KMS-11 (cell line): ENCODE measurements around the gene CXCL6.

ENCODE experiments used
- H2AFZ ChIP-seq: fragments of 200-600 bp; sonication (generic); 2 replicates; pipeline ENCODE4 v1.6.1; 2016; ENCODE audit warnings: antibody characterized with exemption, mixed run types, low read depth
- H3K27ac ChIP-seq: fragments of 200-600 bp; sonication (generic); 2 replicates; pipeline ENCODE4 v1.6.1; 2016; ENCODE audit warnings: mild to moderate bottlenecking, mixed run types
- H3K27me3 ChIP-seq: fragments of 200-600 bp; sonication (generic); 2 replicates; pipeline ENCODE4 v1.6.1; 2017; ENCODE audit warnings: mild to moderate bottlenecking, low read depth, mixed run types, moderate library complexity; ENCODE audit not compliant: insufficient read depth
- H3K36me3 ChIP-seq: fragments of 200-600 bp; sonication (generic); 2 replicates; pipeline ENCODE4 v1.6.1; 2017; ENCODE audit warnings: mild to moderate bottlenecking, mixed run types; ENCODE audit not compliant: insufficient read depth
- H3K4me1 ChIP-seq: fragments of 200-600 bp; sonication (generic); 2 replicates; pipeline ENCODE4 v1.6.1; 2016; ENCODE audit warnings: mild to moderate bottlenecking, low read depth, mixed run types; ENCODE audit not compliant: poor library complexity, severe bottlenecking
- H3K4me2 ChIP-seq: fragments of 200-600 bp; sonication (generic); 2 replicates; pipeline ENCODE4 v1.7.0; 2016; ENCODE audit warnings: mild to moderate bottlenecking, mixed run types
- H3K4me3 ChIP-seq: fragments of 200-600 bp; sonication (generic); IDR thresholded peaks from 2 replicates; pipeline ENCODE4 v1.6.1; 2017; ENCODE audit warnings: low read depth, low read length, mixed read lengths; ENCODE audit not compliant: insufficient read depth
- H3K79me2 ChIP-seq: fragments of 200-600 bp; sonication (generic); 2 replicates; pipeline ENCODE4 v1.6.1; 2016; ENCODE audit warnings: low read depth, mixed run types; ENCODE audit not compliant: insufficient read depth
- H3K9ac ChIP-seq: fragments of 200-600 bp; sonication (generic); 2 replicates; pipeline ENCODE4 v1.6.1; 2016; ENCODE audit warnings: mild to moderate bottlenecking, mixed run types
- H4K20me1 ChIP-seq: fragments of 200-600 bp; sonication (generic); 2 replicates; pipeline ENCODE4 v1.6.1; 2016; ENCODE audit warnings: mild to moderate bottlenecking, mixed run types; ENCODE audit not compliant: insufficient read depth
- TF ChIP-seq, protein P1 (sequence below): fragments of 200-600 bp; sonication (generic); conservative IDR thresholded peaks from 2 replicates; pipeline ENCODE4 v1.6.1; 2017; ENCODE audit warnings: low read depth, mild to moderate bottlenecking, antibody characterized with exemption, low read length, moderate library complexity, mixed read lengths

CXCL6 gene

DNA sequence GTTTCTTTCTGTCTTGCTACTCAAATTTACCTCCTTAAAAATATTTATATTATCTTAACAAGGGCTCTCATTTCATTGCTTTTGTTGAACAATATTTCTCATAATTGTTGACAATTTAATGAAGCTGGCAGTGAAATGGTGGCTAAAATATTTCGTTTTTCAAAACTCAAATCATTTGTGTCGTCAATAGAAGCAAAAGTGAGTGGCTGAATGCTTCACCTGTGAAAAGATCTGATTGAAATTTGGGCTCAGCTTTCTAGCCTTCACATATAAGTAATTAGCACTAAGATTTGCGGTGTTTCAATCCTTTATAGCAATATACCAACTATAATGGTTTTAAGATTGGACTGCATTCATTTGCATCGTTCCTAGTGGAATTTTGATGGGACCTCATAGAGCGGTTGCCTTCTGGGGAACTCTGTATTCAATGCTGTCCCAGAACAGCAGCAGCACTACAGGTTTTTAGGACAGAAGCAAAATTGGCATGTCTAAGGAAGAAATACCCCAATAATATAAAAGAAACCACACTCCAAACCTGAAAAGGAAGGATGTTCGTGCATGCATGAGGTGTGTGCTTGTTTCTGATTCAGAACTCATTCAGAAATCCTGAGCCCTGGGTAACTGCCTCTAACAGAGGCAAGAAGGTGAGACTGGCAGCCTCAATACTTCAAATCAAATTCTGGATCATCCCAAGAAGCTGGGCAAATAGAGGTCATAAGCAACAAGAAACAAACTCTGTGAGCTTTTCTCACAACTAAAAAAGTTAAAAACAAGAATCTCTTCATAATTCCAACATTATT is 35.2 kb downstream of the CXCL6 start:
- H3K79me2 ChIP-seq: no peaks in the 10 kb centered on the region
- no peaks in the 10 kb centered on the region for H3K4me1 ChIP-seq
- TF ChIP-seq, protein P1, sequence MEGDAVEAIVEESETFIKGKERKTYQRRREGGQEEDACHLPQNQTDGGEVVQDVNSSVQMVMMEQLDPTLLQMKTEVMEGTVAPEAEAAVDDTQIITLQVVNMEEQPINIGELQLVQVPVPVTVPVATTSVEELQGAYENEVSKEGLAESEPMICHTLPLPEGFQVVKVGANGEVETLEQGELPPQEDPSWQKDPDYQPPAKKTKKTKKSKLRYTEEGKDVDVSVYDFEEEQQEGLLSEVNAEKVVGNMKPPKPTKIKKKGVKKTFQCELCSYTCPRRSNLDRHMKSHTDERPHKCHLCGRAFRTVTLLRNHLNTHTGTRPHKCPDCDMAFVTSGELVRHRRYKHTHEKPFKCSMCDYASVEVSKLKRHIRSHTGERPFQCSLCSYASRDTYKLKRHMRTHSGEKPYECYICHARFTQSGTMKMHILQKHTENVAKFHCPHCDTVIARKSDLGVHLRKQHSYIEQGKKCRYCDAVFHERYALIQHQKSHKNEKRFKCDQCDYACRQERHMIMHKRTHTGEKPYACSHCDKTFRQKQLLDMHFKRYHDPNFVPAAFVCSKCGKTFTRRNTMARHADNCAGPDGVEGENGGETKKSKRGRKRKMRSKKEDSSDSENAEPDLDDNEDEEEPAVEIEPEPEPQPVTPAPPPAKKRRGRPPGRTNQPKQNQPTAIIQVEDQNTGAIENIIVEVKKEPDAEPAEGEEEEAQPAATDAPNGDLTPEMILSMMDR: no peak
- no peak overlapping the region for H3K4me3 ChIP-seq
- no peak overlapping the region for H3K27ac ChIP-seq
- H2AFZ ChIP-seq: no peak overlapping the region
- no peak overlapping the region for H3K9ac ChIP-seq
- H3K36me3 ChIP-seq: no peaks in the 10 kb centered on the region
- no peak overlapping the region for H3K4me2 ChIP-seq
- H3K27me3 ChIP-seq: no peaks in the 10 kb centered on the region
- no peaks in the 10 kb centered on the region for H4K20me1 ChIP-seq

DNA sequence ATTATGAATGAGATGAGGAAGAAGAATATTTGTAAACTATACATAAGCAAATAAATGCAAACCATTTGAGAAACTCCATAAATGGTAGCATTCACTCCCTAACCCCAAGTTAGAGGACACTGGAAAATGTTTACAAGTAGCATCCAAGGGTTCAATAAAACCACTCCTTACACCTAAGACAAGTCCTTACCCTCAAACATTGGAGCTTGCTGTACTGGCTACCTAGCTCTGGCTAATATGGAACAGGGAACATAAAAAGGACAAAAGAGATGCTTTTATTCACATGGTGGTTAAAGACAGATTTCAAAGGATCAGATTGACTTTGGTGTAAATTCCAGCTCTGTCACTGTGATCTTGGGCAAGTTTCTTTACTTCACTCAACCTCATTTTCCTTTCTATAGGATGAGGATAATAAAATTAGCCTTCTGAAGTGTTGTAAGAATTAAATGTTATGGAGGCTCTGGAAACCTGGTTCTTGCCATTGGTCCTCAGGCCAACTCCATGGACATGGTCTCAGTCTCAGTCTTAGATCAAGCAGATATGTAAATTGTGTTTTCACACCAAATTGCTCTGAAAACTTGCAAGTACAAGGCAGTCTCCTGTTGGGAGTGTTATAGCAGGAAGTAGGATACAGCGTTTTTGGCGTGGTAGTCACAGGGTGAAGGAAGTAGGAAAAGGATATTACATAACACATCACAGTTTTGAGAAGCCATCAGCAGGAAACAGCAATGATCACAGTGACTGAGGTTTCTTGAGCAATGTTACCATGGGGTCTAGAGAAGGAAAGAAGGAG is 36.0 kb downstream of the CXCL6 start:
- H3K79me2 ChIP-seq: no peaks in the 10 kb centered on the region
- no peak overlapping the region for H3K27ac ChIP-seq
- no peak overlapping the region for H3K9ac ChIP-seq
- no peak overlapping the region for H3K4me2 ChIP-seq
- TF ChIP-seq, protein P1: no peak
- no peaks in the 10 kb centered on the region for H3K36me3 ChIP-seq
- no peaks in the 10 kb centered on the region for H3K4me1 ChIP-seq
- H3K4me3 ChIP-seq: no peak overlapping the region
- no peaks in the 10 kb centered on the region for H4K20me1 ChIP-seq
- H2AFZ ChIP-seq: no peak overlapping the region
- no peaks in the 10 kb centered on the region for H3K27me3 ChIP-seq

DNA sequence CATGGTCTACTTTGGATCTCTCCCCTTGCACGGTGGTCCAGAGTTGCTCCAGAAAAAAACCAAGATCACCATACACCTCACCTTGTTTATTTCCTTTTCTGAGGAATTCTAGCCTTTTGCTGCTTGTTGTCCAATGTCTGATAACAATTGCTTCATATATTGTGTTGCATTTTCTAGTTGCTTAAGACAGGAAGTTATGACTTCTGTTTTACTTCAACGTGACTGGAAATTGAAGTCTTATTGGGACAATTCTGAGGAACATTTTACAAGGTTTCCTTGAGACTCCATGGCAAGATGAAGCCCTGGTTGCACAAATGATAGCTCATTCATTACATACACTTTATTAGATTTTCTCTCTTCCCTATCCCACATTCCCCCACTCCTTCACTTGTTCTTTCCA is 37.9 kb downstream of the CXCL6 start:
- no peak overlapping the region for H3K4me2 ChIP-seq
- H3K27ac ChIP-seq: no peak overlapping the region
- H3K79me2 ChIP-seq: no peaks in the 10 kb centered on the region
- H3K4me1 ChIP-seq: no peaks in the 10 kb centered on the region
- H3K36me3 ChIP-seq: no peaks in the 10 kb centered on the region
- no peak overlapping the region for H2AFZ ChIP-seq
- no peaks in the 10 kb centered on the region for H3K27me3 ChIP-seq
- TF ChIP-seq, protein P1: no peak
- H3K9ac ChIP-seq: no peak overlapping the region
- H4K20me1 ChIP-seq: no peaks in the 10 kb centered on the region
- no peak overlapping the region for H3K4me3 ChIP-seq

DNA sequence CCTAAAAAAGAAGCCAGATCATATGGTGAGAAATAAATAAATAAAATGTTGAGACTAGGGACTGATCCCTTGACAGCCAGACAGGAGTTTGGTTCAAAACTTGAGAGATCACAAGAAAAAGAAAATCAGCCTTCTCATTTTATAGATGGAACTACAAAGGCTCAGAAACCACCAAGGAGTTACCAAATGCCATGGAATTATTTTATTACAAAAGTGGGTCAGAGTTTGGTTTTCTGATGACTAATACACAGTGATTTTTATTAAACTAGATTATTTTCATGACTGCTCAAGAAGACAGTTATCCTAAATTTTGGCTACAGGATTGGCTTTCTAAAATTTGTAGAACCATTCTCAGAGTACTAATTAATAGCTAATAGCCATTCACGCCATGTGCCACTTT is 38.9 kb downstream of the CXCL6 start:
- no peak overlapping the region for H2AFZ ChIP-seq
- H3K27ac ChIP-seq: no peak overlapping the region
- H3K4me1 ChIP-seq: no peaks in the 10 kb centered on the region
- H3K9ac ChIP-seq: no peak overlapping the region
- TF ChIP-seq, protein P1: no peak
- H3K4me3 ChIP-seq: no peak overlapping the region
- H3K27me3 ChIP-seq: no peaks in the 10 kb centered on the region
- H3K4me2 ChIP-seq: no peak overlapping the region
- H3K36me3 ChIP-seq: no peaks in the 10 kb centered on the region
- no peaks in the 10 kb centered on the region for H3K79me2 ChIP-seq
- H4K20me1 ChIP-seq: no peaks in the 10 kb centered on the region
